Coronary artery (tissue), 2 donors: ENCODE measurements around the gene CHPF.
A peak's percentile ranks its signal among the peaks of the same experiment; 100 is the strongest.

Experiments used
- DNase-seq: peaks from one replicate; pipeline ENCODE4 v3.0.0-alpha.2; 2017; ENCODE audit warnings: low spot score
- H3K27ac ChIP-seq, 2 donors: fragments of 200-600 bp; sonication (generic); one replicate each; pipeline ENCODE4 v1.5.1; 2016 to 2019
- H3K4me3 ChIP-seq: fragments of 200-600 bp; sonication (generic); 2 replicates; pipeline ENCODE4 v1.5.1; 2016; ENCODE audit warnings: mild to moderate bottlenecking, moderate library complexity
- TF ChIP-seq, protein P1 (sequence below): fragments of 200-600 bp; sonication (generic); IDR thresholded peaks from one replicate; pipeline ENCODE4 v1.5.1; 2019; ENCODE audit warnings: antibody characterized with exemption

CHPF gene

DNA sequence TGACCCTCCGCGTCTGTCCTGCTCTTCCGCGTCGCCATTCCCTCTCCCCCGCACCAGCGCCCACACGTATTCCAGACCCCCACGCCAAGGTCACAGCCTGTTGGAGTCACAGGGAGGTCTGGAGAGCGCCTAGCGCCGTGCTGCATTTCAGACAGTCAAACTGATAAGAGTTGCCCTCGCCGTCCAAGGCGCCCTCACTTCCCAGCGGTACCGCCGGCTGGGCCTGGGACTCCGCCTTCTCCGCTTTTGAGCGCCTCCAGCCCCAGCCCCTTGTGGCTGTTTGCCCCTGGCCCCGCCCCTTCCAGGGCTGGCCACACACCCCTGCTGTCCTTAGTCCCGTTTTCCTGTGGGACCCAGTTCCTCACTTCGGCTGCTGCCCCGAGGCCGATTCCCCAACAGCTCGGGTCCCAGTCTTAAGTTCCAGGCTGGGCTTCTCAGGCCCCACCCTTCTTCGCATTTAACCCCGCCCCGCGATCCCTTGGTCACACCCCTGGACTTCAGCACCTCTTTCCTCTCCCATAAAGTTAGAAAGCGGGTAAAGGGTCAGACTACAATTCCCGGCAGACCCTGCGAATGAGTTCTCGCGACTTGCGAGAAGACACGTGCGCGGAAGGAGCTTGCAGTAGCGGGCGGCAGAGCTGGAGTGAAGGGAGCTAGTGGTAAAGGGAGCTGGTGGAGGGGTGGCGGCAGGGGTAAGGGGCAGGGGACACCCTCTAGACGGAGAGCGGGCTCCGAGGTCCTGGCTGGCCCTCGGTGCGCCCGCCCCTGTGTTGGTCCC lies 45.1 kb downstream of the CHPF start, which contains the start of gene GMPPA:
Gene GMPPA (plus strand): TSS at position 612 of the 778 bp plus-strand sequence. CDS start 1,085 bp downstream, outside the sequence.
- peak within 1 kb of the TSS; percentile 79 for H3K4me3 ChIP-seq
- peak; percentile 99 for DNase-seq
- TF ChIP-seq, protein P1, sequence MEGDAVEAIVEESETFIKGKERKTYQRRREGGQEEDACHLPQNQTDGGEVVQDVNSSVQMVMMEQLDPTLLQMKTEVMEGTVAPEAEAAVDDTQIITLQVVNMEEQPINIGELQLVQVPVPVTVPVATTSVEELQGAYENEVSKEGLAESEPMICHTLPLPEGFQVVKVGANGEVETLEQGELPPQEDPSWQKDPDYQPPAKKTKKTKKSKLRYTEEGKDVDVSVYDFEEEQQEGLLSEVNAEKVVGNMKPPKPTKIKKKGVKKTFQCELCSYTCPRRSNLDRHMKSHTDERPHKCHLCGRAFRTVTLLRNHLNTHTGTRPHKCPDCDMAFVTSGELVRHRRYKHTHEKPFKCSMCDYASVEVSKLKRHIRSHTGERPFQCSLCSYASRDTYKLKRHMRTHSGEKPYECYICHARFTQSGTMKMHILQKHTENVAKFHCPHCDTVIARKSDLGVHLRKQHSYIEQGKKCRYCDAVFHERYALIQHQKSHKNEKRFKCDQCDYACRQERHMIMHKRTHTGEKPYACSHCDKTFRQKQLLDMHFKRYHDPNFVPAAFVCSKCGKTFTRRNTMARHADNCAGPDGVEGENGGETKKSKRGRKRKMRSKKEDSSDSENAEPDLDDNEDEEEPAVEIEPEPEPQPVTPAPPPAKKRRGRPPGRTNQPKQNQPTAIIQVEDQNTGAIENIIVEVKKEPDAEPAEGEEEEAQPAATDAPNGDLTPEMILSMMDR, result no peak
- H3K27ac ChIP-seq, result peak within 1 kb of the TSS; percentile 95 to 98

DNA sequence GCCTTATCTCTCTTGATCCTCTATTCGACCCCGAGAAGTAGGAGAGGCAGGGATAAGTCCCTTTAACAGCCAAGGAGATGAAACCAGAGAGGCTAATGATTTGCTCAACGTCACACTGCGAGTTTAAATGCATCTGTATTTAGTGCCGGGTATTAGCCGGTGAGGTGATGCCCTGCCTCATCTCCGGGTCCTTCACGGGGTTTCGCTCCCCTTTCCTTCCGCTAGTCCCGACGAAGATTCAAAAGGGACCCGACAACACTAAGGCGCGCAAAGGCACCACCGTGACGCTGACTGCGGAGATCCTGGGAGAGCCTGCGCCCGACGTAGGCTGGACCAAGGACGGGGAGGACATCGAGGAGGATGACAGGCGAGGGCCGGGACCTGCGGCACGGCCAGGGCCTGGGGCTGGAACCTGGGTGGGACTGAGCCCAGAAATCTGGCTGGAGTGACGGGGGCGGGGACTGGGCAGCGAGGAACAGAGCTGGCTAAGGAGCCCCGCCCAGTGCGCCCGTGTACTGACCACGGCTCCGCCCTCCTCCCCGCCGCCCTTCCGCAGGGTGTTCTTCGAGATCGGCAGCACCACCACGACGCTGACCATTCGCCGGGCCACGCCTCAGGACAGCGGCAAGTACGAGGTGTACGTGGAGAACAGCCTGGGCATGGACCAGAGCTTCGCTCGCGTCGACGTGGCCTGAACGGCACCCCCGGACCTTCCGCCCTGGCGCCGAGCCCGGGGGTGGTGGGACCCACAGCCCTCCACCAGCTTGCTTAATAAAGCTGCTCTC lies 45.9 kb downstream of the CHPF start:
- DNase-seq, result peak; percentile 97
- TF ChIP-seq, protein P1, result no peak
- H3K27ac ChIP-seq, result peak overlapping the region; percentile 95 to 98
- H3K4me3 ChIP-seq, result peak overlapping the region; percentile 79

DNA sequence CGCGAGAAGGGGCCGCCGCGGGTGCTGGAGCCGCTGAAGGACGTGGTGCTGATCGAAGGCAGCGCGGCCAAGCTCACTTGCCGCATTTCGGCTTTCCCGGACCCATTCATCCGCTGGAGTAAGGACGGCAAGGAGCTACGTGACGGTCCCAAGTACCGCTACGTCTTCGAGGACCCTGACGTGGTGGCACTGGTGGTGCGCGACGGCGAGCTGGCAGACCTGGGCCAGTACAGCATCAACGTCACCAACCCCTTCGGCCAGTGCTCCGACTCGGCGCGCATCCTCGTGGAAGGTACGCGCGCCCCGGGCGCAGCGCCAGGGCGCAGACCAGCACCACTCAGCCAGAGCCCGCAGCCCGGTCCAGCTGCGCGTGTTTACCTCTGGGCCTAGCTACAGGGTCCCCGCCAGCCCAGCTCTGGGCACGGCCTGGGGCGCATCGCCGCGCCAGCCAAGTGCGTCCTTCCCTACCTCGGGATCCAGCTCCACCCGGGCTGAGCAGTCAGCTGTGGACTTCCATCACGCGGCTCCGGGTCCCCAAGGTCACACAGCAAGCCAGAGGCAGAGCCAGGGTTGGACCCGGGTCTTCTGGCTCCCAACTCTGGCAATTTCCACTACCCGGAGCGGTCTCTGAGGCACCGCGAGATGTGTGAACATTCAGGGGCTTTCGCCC lies 46.6 kb downstream of the CHPF start:
- TF ChIP-seq, protein P1, result no peak
- peak overlapping the region; percentile 95 to 98 for H3K27ac ChIP-seq
- no peak for DNase-seq
- peak overlapping the region; percentile 79 for H3K4me3 ChIP-seq

DNA sequence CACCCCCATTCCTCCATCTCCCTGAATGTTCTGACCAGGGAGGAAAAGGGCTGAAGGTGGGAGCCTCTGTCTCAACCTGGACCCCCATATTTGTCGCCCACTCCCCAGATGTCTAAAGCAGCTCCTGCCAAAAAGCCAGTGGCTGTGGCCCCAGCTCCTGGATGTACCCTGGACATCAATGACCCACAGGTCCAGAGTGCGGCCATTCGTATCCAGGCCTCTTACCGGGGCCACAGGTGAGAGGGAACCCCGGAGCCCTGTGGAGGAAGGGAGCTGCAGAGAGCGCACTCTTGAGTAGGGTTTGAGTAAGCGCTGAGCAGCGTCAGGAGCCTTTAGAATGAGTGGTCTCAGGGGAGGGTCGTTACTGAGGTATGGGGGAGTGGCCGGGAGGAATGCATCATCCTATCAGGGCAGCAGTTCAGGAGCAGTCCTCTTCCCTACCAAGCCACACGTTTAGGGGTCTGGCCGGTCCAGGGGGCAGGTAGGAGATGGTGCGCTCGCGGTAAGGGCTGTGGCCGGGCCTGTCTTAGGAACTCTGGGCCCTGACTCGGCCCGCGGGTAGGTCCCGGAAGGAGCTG lies 47.3 kb downstream of the CHPF start:
- TF ChIP-seq, protein P1, result no peak
- peak overlapping the region; percentile 95 to 98 for H3K27ac ChIP-seq
- DNase-seq, result no peak

DNA sequence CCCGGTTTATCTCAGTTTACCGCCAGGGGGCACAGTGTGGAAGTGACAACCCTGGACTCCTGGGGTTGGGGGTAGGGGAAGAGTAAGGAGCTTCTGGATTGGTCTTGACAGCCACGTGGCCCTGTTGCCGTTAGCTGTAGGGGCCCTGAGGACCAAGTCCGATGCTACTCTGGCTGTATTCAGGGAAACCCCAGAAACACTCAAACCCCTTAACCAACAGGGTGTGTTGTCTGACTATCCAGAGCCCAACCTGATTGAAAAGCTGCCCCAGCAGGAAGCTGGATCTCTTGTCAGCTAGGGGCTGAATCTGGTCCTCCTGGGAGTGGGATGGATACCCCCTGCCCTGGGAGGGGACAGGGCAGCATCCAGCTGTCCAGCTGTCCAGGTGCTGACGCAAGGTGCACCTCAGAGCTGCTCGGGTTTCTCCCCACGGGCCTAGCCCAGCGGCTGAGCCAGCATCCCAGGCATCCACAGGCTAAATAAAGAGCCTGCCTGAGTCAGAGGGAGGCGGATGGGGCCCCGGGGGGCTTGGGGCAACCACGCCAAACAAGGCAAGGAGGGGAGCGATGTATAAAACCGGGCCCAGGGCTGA lies 48.0 kb downstream of the CHPF start:
- TF ChIP-seq, protein P1, result peak; percentile 47
- H3K4me3 ChIP-seq, result peak overlapping the region; percentile 10
- peak overlapping the region; percentile 95 to 98 for H3K27ac ChIP-seq
- peak; percentile 86 for DNase-seq

More for the DNA sequence above, 47.3 kb downstream of the CHPF start:
- peak overlapping the region; percentile 79 for H3K4me3 ChIP-seq

DNA sequence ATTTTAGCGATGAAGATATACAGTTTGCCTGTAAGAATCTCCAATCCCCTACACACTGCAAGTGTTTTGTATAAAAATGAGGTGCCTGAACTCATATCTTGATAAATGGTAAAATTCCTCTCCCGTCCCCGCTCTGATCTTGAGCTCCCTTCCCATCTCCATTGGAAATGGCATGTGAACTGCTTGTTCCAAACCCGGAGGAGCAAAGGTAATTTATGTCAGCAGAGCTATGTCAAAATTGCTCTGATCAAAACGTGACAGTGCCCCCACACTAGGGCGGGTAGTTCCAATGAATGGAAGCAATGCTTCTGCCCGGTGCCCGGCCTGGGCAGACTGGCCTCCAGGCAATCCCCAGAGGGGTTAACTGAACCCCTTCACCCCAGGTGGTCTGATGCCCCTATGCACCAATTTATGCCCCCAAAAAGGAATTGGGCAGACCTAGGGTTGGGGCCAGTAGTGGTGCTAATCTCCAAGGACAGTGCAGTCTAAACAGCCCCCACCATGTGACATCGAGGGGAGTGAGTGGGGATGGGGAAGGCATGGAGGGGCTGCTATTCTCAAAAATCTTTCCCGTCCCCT lies 48.6 kb downstream of the CHPF start:
- H3K27ac ChIP-seq, result peak overlapping the region; percentile 95 to 98
- no peak for DNase-seq
- TF ChIP-seq, protein P1, result no peak
- no peak overlapping the region for H3K4me3 ChIP-seq
